Gastrocnemius medialis (tissue), 4 donors: ENCODE measurements around the gene GRID2.

ENCODE experiments used
- POLR2A ChIP-seq, 2 donors: fragments of 450-650 bp; IDR thresholded peaks; one replicate each; pipeline ENCODE4 v1.6.1; 2017; ENCODE audit warnings: antibody characterized with exemption in 2 of 2, mild to moderate bottlenecking in 2 of 2, moderate library complexity in 2 of 2
- TF ChIP-seq, protein P1 (sequence below), 5 experiments: fragments of 450-650 bp in 3 of 5; fragments of 200-600 bp in 2 of 5; sonication (generic) in 2 of 5; IDR thresholded peaks in 4 of 5; conservative IDR thresholded peaks in 1 of 5; 1 replicate in 4 of 5; 2 replicates in 1 of 5; pipeline ENCODE4 v1.5.1; 2016 to 2019; ENCODE audit warnings: antibody characterized with exemption in 5 of 5, mild to moderate bottlenecking in 3 of 5, moderate library complexity in 3 of 5

DNA sequence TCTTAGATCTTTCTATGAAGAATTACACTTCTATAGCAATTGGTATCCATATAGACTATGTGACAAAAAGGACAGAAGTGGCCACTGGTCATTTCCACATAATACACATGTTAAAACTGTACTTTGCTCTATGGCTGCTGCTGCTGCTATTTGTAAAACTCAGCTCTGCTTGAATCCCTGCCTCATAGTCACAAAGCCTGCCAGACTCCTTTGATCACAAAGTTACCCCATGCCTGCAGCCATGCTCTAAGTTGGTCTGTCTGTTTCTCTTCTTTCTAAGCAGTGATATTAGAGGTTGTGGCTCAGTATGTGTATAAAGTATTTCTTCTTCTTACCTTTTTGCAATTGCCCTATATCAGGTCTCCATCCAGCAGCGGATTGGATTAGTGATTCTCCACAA is 210.9 kb downstream of the GRID2 start:
- TF ChIP-seq, protein P1, sequence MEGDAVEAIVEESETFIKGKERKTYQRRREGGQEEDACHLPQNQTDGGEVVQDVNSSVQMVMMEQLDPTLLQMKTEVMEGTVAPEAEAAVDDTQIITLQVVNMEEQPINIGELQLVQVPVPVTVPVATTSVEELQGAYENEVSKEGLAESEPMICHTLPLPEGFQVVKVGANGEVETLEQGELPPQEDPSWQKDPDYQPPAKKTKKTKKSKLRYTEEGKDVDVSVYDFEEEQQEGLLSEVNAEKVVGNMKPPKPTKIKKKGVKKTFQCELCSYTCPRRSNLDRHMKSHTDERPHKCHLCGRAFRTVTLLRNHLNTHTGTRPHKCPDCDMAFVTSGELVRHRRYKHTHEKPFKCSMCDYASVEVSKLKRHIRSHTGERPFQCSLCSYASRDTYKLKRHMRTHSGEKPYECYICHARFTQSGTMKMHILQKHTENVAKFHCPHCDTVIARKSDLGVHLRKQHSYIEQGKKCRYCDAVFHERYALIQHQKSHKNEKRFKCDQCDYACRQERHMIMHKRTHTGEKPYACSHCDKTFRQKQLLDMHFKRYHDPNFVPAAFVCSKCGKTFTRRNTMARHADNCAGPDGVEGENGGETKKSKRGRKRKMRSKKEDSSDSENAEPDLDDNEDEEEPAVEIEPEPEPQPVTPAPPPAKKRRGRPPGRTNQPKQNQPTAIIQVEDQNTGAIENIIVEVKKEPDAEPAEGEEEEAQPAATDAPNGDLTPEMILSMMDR (IDR thresholded peaks at IDR 0.05 in 4 of 5, conservative IDR thresholded peaks at IDR 0.05 in 1 of 5), result no peak
- no peak for TF ChIP-seq POLR2A (IDR thresholded peaks at IDR 0.05)
